ENCODE data around the gene MYLK. TPM values are rescaled to one million over a fixed set of nuclear protein-coding genes. Genes with fewer than 3 reads are reported as not detected.

MYLK gene
- total and polyA plus RNA-seq, 2 experiments from 2014 or later = 13.1 to 27.1 TPM

GRCh38 chr3:123773681-123774431, 110.3 kb downstream of the MYLK start:
- Histone ChIP-seq H3K9me2 (replicated peaks; ENCODE audit: insufficient read depth) (no peaks in the 10 kb centered on the region), H3K36me3 (replicated peaks; ENCODE audit: insufficient read depth, low read depth) (no peaks in the 10 kb centered on the region), H3K4me1 (ENCODE audit: insufficient read depth) (no peaks in the 10 kb centered on the region), H3K79me2 (no peaks in the 10 kb centered on the region), H3K4me3 (no peak overlapping the region), H3K27ac (no peak overlapping the region), H3K4me2 (peak overlapping the region; percentile 0), H3K27me3 (no peaks in the 10 kb centered on the region), H4K20me1 (ENCODE audit: insufficient read depth, poor library complexity, severe bottlenecking) (no peaks in the 10 kb centered on the region), H2AFZ (no peak overlapping the region), H3K9me3 (ENCODE audit: low read depth) (no peaks in the 10 kb centered on the region)
- peak; percentile 33 for DNase-seq (ENCODE audit: low spot score)
- TF ChIP-seq CTCF (IDR thresholded peaks at IDR 0.05; ENCODE audit: poor library complexity) = no peak
- TF ChIP-seq EZH2 (IDR thresholded peaks at IDR 0.05; ENCODE audit: borderline replicate concordance) = no peak
- TF ChIP-seq EZH2phosphoT487 (IDR thresholded peaks at IDR 0.05; ENCODE audit: low read depth, severe bottlenecking, unreplicated experiment) = no peak
- WGBS (ENCODE audit: low lambda C conversion rate, missing lambda C conversion rate) = 57% methylated on average over 7 of the region's 7 CpGs

- TF ChIP-seq EZH2phosphoT487 (IDR thresholded peaks at IDR 0.05; ENCODE audit: low read depth, severe bottlenecking, unreplicated experiment) = no peak
- TF ChIP-seq EZH2 (IDR thresholded peaks at IDR 0.05; ENCODE audit: borderline replicate concordance) = no peak
- no peak for TF ChIP-seq CTCF (IDR thresholded peaks at IDR 0.05; ENCODE audit: poor library complexity)
- Histone ChIP-seq H3K27ac (no peak overlapping the region), H4K20me1 (ENCODE audit: insufficient read depth, poor library complexity, severe bottlenecking) (no peaks in the 10 kb centered on the region), H3K79me2 (no peaks in the 10 kb centered on the region), H3K36me3 (replicated peaks; ENCODE audit: insufficient read depth, low read depth) (no peaks in the 10 kb centered on the region), H3K9me3 (ENCODE audit: low read depth) (no peaks in the 10 kb centered on the region), H3K9me2 (replicated peaks; ENCODE audit: insufficient read depth) (no peaks in the 10 kb centered on the region), H3K4me3 (no peak overlapping the region), H2AFZ (no peak overlapping the region), H3K27me3 (no peaks in the 10 kb centered on the region), H3K4me1 (ENCODE audit: insufficient read depth) (peaks cover 10% of the 10 kb centered on the region), H3K4me2 (no peak overlapping the region)
- 81% methylated on average over 3 of the region's 3 CpGs for WGBS (ENCODE audit: low lambda C conversion rate, missing lambda C conversion rate)
- no peak for DNase-seq (ENCODE audit: low spot score)
Measured at GRCh38 chr3:123769356-123769743, 114.8 kb downstream of the MYLK start.

- Histone ChIP-seq H3K9me3 (ENCODE audit: low read depth) (no peaks in the 10 kb centered on the region), H3K4me2 (no peak overlapping the region), H3K27me3 (no peaks in the 10 kb centered on the region), H3K4me1 (ENCODE audit: insufficient read depth) (peaks cover 10% of the 10 kb centered on the region), H3K36me3 (replicated peaks; ENCODE audit: insufficient read depth, low read depth) (no peaks in the 10 kb centered on the region), H3K27ac (no peak overlapping the region), H3K9me2 (replicated peaks; ENCODE audit: insufficient read depth) (no peaks in the 10 kb centered on the region), H3K4me3 (no peak overlapping the region), H4K20me1 (ENCODE audit: insufficient read depth, poor library complexity, severe bottlenecking) (no peaks in the 10 kb centered on the region), H2AFZ (no peak overlapping the region), H3K79me2 (no peaks in the 10 kb centered on the region)
- TF ChIP-seq EZH2phosphoT487 (IDR thresholded peaks at IDR 0.05; ENCODE audit: low read depth, severe bottlenecking, unreplicated experiment) (no peak), CTCF (IDR thresholded peaks at IDR 0.05; ENCODE audit: poor library complexity) (no peak), EZH2 (IDR thresholded peaks at IDR 0.05; ENCODE audit: borderline replicate concordance) (no peak)
- WGBS (ENCODE audit: low lambda C conversion rate, missing lambda C conversion rate) = 71% methylated on average over 8 of the region's 8 CpGs
- DNase-seq (ENCODE audit: low spot score) = no peak
Measured at GRCh38 chr3:123768480-123769355, 115.4 kb downstream of the MYLK start.
